ENCODE results near the gene RPS6KA2. TPM values are rescaled to one million over a fixed set of nuclear protein-coding genes. Genes with fewer than 3 reads are reported as not detected.

The RPS6KA2 gene
- total and polyA plus RNA-seq, 2 donors (not counting 3 experiments of a cell fraction or from before 2014, with no cell fraction given) = 54.5 to 75.8 TPM

GRCh38 chr6:166489301-166490155, 137.5 kb downstream of the RPS6KA2 start:
- Histone ChIP-seq H3K4me1 (ENCODE audit: control insufficient read depth, extremely low read depth, insufficient read depth, low read length) (peaks cover 49% of the 10 kb centered on the region), H3K4me3 (replicated peaks in 1 of 3; ENCODE audit: insufficient read depth in 1 of 3, low read depth in 1 of 3, low read length in 3 of 3) (no peak overlapping the region), H4K20me1 (replicated peaks; ENCODE audit: control insufficient read depth, extremely low read depth, insufficient read depth, low read length) (no peaks in the 10 kb centered on the region), H3K79me2 (ENCODE audit: control insufficient read depth, insufficient read depth, low read length) (no peaks in the 10 kb centered on the region), H3K4me2 (ENCODE audit: insufficient read depth, low read length) (peak overlapping the region; percentile 24), H3K9me3 (replicated peaks; ENCODE audit: control insufficient read depth, insufficient read depth, low read length) (no peaks in the 10 kb centered on the region), H3K27ac (ENCODE audit: insufficient read depth, low read depth, low read length) (peak overlapping the region; percentile 27), H3K36me3 (ENCODE audit: control insufficient read depth in 2 of 2, extremely low read depth in 1 of 2, insufficient read depth in 2 of 2, low read length in 2 of 2) (peaks cover 0 to 23% of the 10 kb centered on the region in 2 experiments), H3K9ac (replicated peaks; ENCODE audit: extremely low read depth, insufficient read depth, low read length) (no peak overlapping the region), H3K9me1 (replicated peaks; ENCODE audit: control insufficient read depth, extremely low read depth, insufficient read depth, low read length) (no peaks in the 10 kb centered on the region), H3K27me3 (ENCODE audit: control insufficient read depth in 2 of 2, insufficient read depth in 2 of 2, low read length in 2 of 2) (no peaks in the 10 kb centered on the region), H2AFZ (ENCODE audit: low read depth, low read length) (no peak overlapping the region)
- ChIA-PET CTCF (interaction anchor here (1.0 to 1.5 kb wide), 4 partner anchors 26 to 281 kb away, joined by 3 to 5 read pairs (median 4); no protein-coding TSS in a partner anchor), POLR2A (interaction anchor here (1.3 kb wide), 1 partner anchor 138 kb away, joined by 5 read pairs; the partner anchor contains the start of gene RPS6KA2)
- no TSS peak for BruUV-seq (replicated peaks)
- DNase-seq (ENCODE audit: low read depth, low spot score) = peak; percentile 66
- dilution Hi-C loops (cut with MboI; ENCODE audit: extremely low pct_ligation_motif_present, low sequenced_read_pairs) (no loop called here), intact Hi-C loops (cut with micrococcal nuclease) (loop anchor here (1.0 to 5.0 kb wide), 4 partner anchors 23 to 247 kb away; partner anchors contain the start of gene RPS6KA2)
- peak; percentile 84 for FAIRE-seq
- TF ChIP-seq POLR2A (IDR thresholded peaks at IDR 0.05; ENCODE audit: low read depth, low read length) = no peak
- TF ChIP-seq MAX (IDR thresholded peaks at IDR 0.05; ENCODE audit: insufficient read depth, insufficient read length) = no peak
- TF ChIP-seq MYC (IDR thresholded peaks at IDR 0.05; ENCODE audit: low read depth, low read length) = no peak
- no peak for TF ChIP-seq GATA2 (IDR thresholded peaks at IDR 0.05; ENCODE audit: insufficient read depth, insufficient read length, low read depth, low read length)
- no peak for TF ChIP-seq EZH2 (IDR thresholded peaks at IDR 0.05; ENCODE audit: borderline replicate concordance, low read depth, low read length, severe bottlenecking)
- no peak for TF ChIP-seq POLR2AphosphoS5 (IDR thresholded peaks at IDR 0.05; ENCODE audit: insufficient read depth, low read depth, low read length)
- TF ChIP-seq FOS (IDR thresholded peaks at IDR 0.05; ENCODE audit: borderline replicate concordance, insufficient read depth, low read length) = no peak
- TF ChIP-seq CTCF (IDR thresholded peaks at IDR 0.05; ENCODE audit: extremely low read depth in 1 of 2, insufficient read depth in 1 of 2, low read depth in 1 of 2, low read length in 2 of 2) = no peak
- no peak for TF ChIP-seq JUN (IDR thresholded peaks at IDR 0.05; ENCODE audit: borderline replicate concordance, insufficient read depth, insufficient read length, low read depth)

Measured in endothelial cell of umbilical vein (primary cell).